ENCODE measurements around the gene DZIP1.

DNA sequence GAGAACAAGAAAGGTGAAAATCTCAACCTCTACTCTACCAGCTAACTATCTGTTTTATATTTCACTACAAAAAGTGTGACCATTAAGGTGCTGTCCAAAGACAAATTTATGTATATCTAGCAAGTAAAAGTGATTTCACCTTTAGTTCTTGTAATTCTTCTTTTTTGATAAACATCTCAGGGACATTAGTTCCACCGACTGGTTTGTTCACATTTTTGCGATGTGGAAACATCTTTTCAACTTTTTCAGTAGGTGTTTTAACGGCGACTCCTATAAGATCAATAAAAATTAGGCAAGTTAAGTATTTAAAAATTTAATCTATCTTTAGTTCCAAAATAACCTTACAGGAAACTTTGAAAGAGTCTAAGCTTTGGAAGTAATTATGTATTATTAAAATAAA, 58.6 kb downstream of the DZIP1 start:
- TF ChIP-seq, protein P1, sequence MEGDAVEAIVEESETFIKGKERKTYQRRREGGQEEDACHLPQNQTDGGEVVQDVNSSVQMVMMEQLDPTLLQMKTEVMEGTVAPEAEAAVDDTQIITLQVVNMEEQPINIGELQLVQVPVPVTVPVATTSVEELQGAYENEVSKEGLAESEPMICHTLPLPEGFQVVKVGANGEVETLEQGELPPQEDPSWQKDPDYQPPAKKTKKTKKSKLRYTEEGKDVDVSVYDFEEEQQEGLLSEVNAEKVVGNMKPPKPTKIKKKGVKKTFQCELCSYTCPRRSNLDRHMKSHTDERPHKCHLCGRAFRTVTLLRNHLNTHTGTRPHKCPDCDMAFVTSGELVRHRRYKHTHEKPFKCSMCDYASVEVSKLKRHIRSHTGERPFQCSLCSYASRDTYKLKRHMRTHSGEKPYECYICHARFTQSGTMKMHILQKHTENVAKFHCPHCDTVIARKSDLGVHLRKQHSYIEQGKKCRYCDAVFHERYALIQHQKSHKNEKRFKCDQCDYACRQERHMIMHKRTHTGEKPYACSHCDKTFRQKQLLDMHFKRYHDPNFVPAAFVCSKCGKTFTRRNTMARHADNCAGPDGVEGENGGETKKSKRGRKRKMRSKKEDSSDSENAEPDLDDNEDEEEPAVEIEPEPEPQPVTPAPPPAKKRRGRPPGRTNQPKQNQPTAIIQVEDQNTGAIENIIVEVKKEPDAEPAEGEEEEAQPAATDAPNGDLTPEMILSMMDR (IDR thresholded peaks at IDR 0.05; ENCODE audit: insufficient read depth, low read length, poor library complexity, severe bottlenecking): no peak
- no peak for TF ChIP-seq EZH2phosphoT487 (conservative IDR thresholded peaks at IDR 0.05; ENCODE audit: low read length)

All from SU-DHL-6 (cell line).